ENCODE data around the gene HBE1.
A peak's percentile ranks its signal among the peaks of the same experiment; 100 is the strongest.
"Not testable (repeated sequence)": the region's sequence is repeated elsewhere in the genome, so short reads cannot be mapped to it uniquely, and the experiment has no call there.

Gene HBE1

DNA sequence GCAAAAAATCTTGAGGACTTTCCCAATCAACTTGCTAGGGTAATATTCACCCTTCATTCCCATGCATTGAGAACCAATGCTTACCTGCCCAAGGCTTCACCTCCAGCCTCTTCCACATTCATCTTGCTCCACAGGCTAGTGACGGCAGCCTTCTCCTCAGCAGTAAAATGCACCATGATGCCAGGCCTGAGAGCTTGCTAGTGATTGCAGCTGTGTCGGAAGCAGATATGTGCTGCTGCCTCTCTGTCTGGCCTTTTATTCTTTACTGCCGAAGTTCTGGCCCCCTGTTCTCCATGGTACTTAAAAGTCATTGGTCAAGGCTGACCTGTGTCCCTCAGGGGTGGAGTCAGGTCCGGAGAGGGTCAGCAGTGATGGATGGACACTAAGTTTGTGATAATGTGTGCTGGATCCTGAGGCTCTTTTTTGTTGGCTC, at the start of gene HBE1:
TSS of gene HBE1 (minus strand) at position 231 of the 433 bp plus-strand sequence. CDS start at position 176, 55 bp downstream.
- no peak for DNase-seq

DNA sequence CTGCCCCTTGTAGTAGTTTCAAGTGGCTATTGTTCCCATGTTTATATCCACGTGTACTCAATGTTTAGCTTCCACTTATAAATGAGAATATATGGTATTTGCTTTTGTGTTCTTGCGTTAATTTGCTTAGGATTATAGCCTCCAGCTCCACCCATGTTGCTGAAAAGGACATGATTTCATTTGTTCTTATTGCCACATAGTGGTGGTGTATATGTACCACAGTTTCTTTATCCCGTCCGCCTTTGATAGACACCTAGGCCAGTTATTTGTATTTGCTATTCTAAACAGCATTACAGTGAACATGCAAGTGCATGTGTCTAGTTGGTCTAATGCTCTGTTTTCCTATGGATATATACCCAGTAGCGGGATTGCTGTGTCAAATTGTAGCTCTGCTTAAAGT, 47.5 kb upstream of the HBE1 start:
- no peak for DNase-seq

GRCh38 chr11:5313326-5314023, 43.7 kb upstream of the HBE1 start:
- DNase-seq: not testable (repeated sequence)

GRCh38 chr11:5310423-5310822, 40.7 kb upstream of the HBE1 start:
- no peak for DNase-seq

- no peak for DNase-seq
Observed at GRCh38 chr11:5307256-5308019, 37.7 kb upstream of the HBE1 start.

- no peak for DNase-seq
Observed at GRCh38 chr11:5304046-5304445, 34.3 kb upstream of the HBE1 start.

DNA sequence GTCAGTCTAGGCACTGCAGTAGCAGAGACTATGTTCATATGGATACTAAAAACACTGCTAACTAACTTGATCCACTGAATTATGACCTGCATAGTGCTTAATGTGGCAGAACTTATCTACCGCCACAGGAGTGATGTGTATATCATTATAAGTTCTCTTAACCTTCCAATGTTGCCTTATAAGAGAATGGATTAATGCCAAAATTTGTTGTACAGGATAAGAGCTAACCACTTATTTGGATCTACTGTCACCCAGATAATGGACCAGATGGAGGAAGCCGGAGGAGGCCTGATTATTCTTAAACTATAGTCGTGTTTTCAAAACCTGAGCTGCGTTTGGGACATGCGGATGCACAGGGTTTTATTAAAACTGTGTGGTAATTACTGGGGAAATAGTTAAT, 33.9 kb upstream of the HBE1 start:
- DNase-seq: no peak

- DNase-seq: no peak
Observed at GRCh38 chr11:5301846-5302245, 32.1 kb upstream of the HBE1 start, which contains the start of gene OR51B4. Gene OR51B4 (minus strand): TSS chr11:5301946. CDS start chr11:5301946, 0 bp downstream.

GRCh38 chr11:5300251-5300650, 30.5 kb upstream of the HBE1 start:
- DNase-seq: no peak

GRCh38 chr11:5298451-5298850, 28.7 kb upstream of the HBE1 start:
- no peak for DNase-seq

DNA sequence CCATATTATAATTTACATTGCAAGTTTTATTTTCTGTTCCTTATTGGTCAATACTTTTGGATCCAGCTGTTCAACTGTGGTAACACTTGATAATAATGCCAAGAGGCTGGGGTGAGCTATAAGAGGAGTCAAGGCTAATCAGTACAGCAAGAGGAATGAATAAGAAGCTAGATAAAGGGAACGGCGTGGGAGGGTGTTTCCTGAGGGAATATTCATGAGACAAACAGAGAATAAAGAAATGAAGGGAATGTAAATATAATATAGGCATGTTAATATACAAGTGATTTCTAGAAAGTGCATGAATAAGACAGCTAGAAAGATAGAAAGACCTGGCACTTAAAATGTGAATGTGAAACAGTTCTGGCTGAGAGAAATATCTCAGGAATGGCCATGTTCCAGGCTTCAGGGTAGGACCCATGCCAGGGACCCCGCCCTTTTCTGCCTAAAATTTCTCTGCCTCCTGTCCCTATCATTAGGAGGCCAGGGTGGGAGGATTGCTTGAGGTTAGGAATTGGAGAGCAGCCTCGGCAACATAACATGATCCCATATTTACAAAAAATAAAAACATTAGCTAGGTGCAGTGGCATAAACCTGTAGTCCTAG, 28.1 kb upstream of the HBE1 start:
- DNase-seq: no peak

- not testable (repeated sequence) for DNase-seq
Observed at GRCh38 chr11:5294342-5294995, 24.7 kb upstream of the HBE1 start.

GRCh38 chr11:5293028-5293427, 23.3 kb upstream of the HBE1 start:
- DNase-seq: no peak

DNA sequence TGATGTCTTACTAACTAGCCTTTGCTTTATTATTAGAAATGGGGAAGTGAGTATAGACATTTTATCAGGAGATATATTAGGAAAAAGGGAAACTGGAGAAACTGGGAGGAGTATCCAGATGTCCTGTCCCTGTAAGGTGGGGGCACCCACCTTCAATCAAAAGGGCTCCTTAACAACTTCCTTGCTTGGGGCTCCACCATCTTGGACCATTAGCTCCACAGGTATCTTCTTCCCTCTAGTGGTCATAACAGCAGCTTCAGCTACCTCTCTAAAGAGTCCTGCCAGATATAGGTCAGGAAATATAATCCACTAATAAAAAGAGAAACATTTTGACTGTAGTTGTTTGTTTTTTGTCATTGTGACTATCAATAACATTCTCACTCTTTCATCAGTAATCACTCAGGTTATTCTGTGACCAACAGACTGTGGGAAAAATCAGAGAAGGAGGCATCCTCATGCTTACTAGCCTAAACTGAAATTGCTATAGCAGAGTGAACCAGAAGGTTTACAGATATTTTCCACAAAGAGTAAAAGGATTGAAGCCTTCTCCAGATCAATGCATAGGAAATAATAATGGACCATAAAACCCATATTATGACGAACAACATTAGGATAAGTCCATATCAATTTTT, 21.6 kb upstream of the HBE1 start:
- peak; percentile 11 to 39 (median 30) for DNase-seq

- DNase-seq: no peak
Observed at GRCh38 chr11:5290106-5290505, 20.4 kb upstream of the HBE1 start.

GRCh38 chr11:5289696-5290095, 20.0 kb upstream of the HBE1 start:
- DNase-seq: no peak

DNA sequence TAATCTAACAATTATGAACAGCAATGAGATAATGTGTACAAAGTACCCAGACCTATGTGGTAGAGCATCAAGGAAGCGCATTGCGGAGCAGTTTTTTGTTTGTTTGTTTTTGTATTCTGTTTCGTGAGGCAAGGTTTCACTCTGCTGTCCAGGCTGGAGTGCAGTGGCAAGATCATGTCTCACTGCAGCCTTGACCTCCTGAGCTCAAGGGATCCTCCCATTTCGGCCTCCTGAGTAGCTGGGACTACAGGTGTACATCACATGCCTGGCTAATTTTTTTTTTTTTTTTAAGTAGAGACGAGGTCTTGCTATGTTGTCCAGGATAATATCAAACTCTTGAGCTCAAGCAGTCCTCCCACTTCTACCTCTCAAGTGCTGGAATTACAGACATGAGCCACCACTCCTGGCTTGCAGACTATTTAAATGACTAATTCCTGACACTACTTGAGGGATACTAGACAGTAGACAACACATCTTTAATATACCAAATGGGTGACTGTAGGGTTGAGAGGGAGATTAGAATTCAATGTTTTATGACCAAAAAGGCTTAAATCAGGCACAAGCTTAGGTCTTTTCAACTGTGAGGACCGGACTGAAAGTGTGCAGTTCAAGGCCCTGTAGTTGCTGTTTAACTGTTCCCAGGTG, 19.3 kb upstream of the HBE1 start:
- no peak for DNase-seq

- DNase-seq: no peak
Observed at GRCh38 chr11:5288108-5288905, 18.6 kb upstream of the HBE1 start.

DNA sequence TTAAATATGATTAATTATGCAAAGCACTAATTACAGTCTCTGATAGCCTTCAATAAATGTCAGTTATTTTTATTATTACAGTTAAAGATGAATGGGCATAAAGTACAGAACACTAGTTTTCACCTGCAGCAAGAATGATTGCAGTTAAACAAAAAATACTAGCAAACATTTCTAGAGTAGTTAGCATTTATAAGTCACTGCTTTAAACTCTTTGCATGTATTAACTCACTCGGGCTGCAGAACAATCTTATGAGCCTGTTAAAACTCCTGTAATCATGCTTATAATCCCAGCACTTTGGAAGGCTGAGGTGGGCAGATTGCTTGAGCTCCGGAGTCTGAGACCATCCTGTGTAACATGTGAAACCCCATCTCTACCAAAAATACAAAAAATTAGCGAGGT, 17.2 kb upstream of the HBE1 start:
- no peak for DNase-seq

GRCh38 chr11:5286351-5286750, 16.6 kb upstream of the HBE1 start:
- DNase-seq: no peak

- no peak for DNase-seq
Observed at GRCh38 chr11:5285703-5286340, 16.1 kb upstream of the HBE1 start.
